HK-2 (cell line): Measurements from ENCODE around the gene ETV3.

Source experiments
- DNase-seq: peaks from one replicate; pipeline ENCODE4 v3.0.0-alpha.2; 2018; ENCODE audit not compliant: unreplicated experiment

The ETV3 gene

DNA sequence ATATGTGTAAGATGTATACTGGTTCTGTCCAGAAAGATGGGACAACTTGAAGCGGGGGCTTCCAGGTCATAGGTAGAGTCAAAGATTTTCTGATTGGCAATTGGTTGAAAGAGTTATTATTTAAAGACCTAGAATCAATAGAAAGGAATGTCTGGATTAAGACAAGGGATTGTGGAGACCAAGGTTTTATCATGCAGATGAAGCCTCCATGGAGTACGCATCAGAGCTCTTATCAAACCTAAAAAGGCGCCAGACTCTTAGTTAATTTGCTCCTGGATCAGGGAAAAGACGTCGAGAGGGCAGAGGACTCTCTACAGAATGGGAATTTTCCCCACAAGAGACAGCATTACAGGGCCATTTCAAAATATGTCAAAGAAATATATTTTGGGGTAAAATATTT is 23.7 kb upstream of the ETV3 start:
- DNase-seq: no peak

DNA sequence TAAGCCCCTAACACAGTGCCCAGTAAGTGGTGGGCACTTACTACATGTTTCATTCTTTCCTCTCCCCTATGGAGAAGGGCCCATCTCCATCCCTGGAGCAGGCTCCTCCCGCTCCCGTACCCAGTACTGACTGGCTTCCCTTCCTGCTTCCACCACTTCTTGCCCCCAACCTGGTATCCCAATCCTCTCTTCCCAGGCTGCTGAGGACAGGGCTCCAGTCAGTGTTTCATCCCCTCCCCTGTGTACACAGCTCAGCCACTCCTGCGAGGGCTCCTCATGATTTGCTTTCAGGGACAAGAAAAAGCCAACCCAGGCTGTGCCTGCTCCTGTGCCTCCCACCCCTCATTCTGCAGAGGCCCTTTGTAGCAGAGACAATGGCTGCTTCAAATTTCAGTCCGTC is 20.8 kb upstream of the ETV3 start:
- no peak for DNase-seq

DNA sequence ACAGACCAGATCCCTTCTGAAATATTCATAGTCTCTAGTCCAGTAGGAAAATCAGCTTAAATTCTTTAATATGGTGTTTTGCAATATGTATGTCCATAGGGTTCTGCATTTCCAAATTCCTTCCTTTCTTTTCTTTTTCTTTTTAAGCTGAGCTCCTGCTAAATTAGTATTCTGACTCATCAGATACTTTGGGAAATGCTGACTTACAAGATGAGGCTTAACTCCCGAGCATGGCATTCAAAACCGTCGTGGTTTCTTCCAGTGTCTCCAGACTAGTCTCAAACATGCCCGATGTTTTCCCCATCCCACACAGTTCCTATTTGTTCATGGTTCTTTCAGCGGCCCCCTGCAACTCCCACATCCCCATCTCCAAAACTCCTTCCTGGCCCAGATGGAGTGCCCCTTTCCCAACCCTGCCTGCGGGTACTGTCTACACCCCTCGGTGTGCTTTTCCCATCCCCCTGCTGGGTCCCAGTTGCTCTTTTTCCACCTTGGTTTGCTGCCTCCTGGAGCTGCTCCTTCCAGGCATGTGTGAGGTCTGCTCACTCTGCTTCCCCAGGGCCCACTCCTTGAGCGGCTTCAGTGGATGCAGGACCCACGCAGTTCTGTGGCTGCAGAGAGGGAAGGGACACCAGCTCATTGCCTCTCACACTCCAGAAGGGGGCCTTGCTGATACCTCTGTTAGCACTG is 19.5 kb upstream of the ETV3 start:
- DNase-seq: no peak

DNA sequence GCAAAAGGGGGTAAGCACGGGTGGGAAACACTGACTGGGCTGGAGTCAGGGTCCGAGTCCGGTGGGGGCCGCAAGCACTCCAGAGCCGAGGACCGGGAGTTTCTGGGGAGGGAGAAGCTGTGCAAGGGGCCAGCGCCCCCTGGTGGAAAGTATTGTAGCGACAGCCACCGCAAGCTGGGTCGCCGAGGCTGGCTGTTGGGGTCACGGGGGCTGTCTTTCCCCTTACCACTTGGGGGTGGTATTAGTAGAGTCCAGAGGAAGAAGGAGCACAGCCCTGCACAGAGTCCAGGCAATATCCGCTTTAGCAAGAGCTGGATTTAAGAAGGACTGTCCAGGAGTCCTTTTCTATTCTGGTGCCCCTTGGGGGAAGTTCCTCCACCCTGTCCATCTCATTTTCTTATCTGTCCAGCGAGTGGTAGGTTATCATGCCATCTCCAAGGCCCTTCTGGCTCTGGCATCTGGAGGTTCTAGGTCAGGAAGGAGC is 17.9 kb upstream of the ETV3 start:
- peak; percentile 75 for DNase-seq

DNA sequence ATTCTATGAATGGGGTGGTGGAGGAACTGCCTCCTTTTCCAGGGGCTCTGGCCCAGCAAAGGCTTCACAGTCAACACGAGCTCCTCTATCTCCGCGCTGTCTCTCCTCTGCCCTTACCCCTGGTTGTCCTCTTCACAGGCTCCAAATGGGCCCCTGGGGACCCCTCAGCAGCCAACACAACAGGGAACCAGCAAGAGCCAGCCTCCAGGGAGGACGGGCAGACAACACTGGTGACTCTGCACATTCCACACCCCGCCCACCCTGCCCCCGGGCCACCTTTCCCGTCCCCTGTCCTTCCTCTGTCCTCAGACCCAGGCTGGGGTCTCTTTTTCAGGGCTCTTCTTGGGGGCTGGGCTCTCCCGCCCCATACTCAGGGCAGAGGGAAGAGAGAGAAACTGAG is 17.5 kb upstream of the ETV3 start:
- no peak for DNase-seq

DNA sequence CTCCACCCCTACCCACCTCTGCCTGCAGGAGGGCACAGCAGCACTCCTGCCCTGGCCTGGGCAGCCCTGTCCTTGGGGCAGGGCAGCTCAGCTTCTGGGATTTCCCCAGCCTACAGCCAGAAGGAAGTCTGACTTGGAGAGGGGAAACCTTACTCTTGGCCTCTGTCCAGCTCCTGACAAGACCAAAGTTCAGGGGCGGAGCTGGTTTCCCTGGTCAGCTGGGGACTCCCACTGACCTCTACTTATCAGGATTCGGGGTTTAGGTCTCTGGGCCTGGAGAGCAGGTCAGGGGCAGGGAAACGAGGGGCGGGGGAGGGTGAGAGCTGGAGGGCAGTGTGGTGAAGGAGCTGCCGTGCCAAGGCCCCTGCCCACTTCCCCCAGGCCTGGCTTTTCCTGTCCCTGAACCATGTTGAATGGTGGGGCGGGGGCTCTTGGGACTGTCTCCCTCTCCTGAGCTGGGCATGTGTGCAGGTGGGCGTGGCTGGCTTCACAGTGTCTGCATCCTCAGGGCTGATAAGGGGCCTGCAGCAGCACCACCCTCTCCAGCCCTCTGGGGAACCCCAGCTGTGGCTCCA is 16.8 kb upstream of the ETV3 start:
- DNase-seq: peak; percentile 69

- no peak for DNase-seq
These were observed 16.1 kb upstream of the ETV3 start for GRCh38 chr1:157154291-157154690.

DNA sequence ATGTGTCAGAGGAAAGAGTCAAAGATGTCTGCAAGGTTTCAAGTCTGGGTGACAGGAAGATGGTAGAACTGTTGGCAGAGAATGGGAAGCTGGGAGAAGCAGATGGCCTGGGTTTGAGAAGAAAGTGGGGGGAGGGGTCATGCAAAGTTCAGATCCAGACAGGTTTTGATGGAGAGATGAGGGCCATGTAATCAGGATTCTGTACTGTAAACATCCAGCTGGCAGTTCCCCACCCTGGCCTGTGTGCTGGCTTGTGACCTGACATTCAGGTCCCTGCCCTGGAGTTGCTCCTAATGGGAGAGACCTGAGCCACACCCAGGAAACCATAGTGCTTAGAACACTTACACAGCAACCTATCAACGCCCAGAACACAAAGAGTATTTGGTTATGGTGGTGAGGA is 15.6 kb upstream of the ETV3 start:
- DNase-seq: no peak

- no peak for DNase-seq
These were observed 14.3 kb upstream of the ETV3 start for GRCh38 chr1:157152510-157152909.

DNA sequence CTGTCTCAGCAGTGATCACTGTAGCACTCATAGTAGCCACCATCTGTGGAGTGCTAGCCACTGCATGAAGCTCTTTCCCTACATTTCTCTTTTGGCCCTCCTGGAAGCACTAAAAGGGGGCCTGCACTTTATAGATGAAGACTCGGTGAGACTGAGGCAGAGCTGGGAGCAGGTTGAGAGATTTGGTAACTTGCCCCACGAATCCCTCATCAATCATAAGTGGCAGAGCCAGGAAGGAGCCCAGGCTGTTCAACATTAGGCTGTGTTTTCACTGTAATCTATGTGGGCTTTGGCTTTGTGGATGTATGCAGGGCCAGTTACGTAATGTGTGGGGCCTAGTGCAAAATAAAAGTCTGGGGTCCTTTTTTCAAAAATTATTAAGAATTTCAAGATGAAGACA is 13.3 kb upstream of the ETV3 start:
- no peak for DNase-seq

- DNase-seq: no peak
These were observed 12.9 kb upstream of the ETV3 start for GRCh38 chr1:157151073-157151472.

- DNase-seq: no peak
These were observed 12.4 kb upstream of the ETV3 start for GRCh38 chr1:157150631-157151030.

GRCh38 chr1:157147906-157148700 is 9.9 kb upstream of the ETV3 start:
- DNase-seq: no peak

- DNase-seq: no peak
These were observed 8.8 kb upstream of the ETV3 start for GRCh38 chr1:157147037-157147436.

- DNase-seq: no peak
These were observed 8.0 kb upstream of the ETV3 start for GRCh38 chr1:157146244-157146643.

- DNase-seq: no peak
These were observed 6.9 kb upstream of the ETV3 start for GRCh38 chr1:157145076-157145475.

DNA sequence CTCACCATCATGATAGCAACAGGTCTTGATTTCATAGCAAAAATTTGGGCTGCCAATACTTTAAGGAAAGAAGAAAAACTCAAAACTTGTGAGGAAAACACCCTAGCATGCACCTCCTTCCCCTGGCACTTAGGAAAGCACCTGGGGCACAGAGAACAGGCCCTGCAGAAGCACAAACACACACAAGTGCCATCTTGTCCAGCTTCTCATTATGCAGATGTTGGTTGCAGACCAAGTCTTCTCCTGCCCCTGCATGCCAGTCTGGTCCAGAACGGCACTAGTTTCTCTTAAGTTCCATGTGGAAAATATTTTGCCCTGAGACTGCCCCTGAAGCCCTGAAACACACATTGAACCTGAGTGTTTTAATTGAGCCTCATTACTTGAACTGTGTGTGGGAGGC is 6.3 kb upstream of the ETV3 start:
- DNase-seq: no peak

DNA sequence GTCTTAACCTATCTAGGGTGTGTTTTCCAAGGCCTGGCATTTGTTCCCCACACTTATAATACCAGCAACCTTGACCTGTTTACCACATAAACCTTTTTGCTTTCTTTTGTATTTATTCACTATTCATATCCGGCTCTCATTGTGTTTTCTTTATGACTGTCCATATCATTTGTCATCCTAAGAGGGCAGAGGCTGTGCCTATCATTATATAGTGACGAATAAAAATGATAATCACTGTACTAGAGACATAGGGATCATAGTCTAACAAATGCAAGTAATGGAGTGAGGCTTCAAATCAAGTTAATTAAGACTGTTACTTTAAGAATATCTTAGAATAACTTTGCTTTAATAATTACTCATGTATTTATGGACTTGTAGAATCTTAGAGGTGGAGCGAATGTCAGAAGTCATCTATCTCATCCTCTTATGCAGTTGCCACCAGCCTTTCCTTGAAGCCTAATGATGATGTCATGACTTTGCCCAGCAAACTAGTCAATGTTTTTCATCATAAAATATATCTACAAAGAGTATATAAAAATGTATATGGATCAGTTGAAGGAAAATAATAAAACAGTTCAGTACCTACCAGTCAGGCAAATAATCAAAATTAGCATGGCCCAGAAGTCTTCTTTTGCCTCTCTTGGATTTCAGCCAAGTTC is 4.7 kb upstream of the ETV3 start:
- DNase-seq: no peak

- no peak for DNase-seq
These were observed 4.0 kb upstream of the ETV3 start for GRCh38 chr1:157142201-157142600.

- DNase-seq: no peak
These were observed 3.1 kb upstream of the ETV3 start for GRCh38 chr1:157141212-157141855.

DNA sequence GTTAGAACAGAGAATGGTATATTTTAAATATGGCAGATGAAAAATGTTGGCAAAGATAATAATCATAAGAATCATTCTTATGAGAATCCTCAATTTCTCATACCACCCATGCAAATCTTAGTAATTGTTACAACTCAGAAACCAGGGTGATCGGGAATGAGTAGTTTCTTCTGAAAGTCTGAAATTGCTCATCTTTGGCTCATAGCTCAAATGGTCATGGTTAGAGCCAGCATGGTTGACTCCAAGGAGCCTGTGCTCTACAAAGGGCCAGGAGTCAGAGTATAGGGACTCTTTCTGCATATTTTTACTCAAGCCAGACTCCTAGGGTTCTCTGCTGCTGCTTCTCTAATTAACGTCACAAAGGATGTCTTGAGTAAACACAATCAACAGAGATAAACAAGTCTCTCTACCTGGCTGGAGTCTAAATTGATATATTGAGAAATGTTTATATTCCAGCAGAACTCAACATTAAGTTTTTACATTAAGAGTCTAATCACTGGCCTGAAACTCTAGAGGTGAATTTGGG is 1.9 kb upstream of the ETV3 start:
- DNase-seq: no peak
